ENCODE data around the gene DIS3L2.

- TF ChIP-seq, protein P1, sequence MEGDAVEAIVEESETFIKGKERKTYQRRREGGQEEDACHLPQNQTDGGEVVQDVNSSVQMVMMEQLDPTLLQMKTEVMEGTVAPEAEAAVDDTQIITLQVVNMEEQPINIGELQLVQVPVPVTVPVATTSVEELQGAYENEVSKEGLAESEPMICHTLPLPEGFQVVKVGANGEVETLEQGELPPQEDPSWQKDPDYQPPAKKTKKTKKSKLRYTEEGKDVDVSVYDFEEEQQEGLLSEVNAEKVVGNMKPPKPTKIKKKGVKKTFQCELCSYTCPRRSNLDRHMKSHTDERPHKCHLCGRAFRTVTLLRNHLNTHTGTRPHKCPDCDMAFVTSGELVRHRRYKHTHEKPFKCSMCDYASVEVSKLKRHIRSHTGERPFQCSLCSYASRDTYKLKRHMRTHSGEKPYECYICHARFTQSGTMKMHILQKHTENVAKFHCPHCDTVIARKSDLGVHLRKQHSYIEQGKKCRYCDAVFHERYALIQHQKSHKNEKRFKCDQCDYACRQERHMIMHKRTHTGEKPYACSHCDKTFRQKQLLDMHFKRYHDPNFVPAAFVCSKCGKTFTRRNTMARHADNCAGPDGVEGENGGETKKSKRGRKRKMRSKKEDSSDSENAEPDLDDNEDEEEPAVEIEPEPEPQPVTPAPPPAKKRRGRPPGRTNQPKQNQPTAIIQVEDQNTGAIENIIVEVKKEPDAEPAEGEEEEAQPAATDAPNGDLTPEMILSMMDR (IDR thresholded peaks at IDR 0.05) = no peak
- TF ChIP-seq ZFX (IDR thresholded peaks at IDR 0.05; ENCODE audit: borderline replicate concordance) = no peak
These were observed 66.6 kb downstream of the DIS3L2 start for GRCh38 chr2:232028071-232028470.
